T-helper 2 cell treated with Interferon-gamma antibody and Interleukin-4, amounts not matched to agents 100 ng/mL and 5 ng/mL, for 36 hours (primary cell): Measurements from ENCODE around the gene CBLL1. TPM values are rescaled to one million over a fixed set of nuclear protein-coding genes. Genes with fewer than 3 reads are reported as not detected.

Source experiments
- intact Hi-C: fragments of 100-400 bp; cut with micrococcal nuclease; formaldehyde crosslinking; loops from one replicate; pipeline ENCODE4 v1.15.1; 2023
- total RNA-seq: library from RNA; stranded (reverse); gene quantifications from 2 replicates; pipeline ENCODE4 v1.2.3, GENCODE V29; 2022

Gene CBLL1, protein sequence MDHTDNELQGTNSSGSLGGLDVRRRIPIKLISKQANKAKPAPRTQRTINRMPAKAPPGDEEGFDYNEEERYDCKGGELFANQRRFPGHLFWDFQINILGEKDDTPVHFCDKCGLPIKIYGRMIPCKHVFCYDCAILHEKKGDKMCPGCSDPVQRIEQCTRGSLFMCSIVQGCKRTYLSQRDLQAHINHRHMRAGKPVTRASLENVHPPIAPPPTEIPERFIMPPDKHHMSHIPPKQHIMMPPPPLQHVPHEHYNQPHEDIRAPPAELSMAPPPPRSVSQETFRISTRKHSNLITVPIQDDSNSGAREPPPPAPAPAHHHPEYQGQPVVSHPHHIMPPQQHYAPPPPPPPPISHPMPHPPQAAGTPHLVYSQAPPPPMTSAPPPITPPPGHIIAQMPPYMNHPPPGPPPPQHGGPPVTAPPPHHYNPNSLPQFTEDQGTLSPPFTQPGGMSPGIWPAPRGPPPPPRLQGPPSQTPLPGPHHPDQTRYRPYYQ
- 46.3 and 48.1 TPM in 2 replicates for total RNA-seq

DNA sequence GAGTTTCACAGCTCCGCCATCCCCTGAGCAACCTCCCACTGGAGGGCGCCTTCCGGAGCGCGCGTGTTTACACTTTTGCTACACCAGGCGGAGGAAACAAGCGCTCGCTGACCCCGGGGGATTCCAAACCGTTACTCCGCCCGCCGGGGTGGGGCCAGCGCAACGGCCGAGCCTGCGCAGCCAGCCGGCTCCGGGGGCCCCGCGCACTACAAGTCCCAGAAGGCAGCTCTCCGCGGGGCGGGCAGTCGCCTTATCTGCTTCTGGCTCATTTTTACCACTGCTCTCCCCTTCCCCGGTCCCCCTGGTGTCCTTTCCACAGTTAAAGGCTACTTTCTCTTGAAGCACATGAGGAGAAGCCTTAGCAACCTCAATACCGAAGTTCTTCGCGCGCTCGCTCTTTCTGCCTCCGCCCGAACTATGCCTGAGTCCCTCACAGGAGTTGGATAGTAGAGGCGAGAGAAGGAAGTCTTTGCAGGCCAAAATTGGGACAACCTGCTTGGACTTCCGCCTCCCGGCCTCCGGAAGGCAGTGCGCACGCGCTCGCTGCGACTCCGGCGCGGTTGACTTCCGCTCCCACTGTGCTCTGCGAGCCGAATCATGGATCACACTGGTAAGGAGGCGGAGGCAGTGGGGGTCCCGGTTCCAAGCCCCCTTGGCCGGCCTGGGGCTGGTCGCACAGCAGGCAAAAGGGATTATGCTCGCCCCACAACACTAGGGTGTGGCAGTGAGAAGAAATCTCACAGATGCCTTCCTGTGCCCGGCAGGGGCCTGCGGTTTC is at the start of gene CBLL1:
Gene CBLL1, plus strand, starts transcription at position 576 of the 778 bp plus-strand sequence. Its CDS starts 22 bp downstream, at position 598.
- intact Hi-C loops: loop anchor here (1.0 to 10.0 kb wide), 13 partner anchors 83 to 1459 kb away; partner anchors contain the start of genes BCAP29, CCDC71L, COG5 and DLD

DNA sequence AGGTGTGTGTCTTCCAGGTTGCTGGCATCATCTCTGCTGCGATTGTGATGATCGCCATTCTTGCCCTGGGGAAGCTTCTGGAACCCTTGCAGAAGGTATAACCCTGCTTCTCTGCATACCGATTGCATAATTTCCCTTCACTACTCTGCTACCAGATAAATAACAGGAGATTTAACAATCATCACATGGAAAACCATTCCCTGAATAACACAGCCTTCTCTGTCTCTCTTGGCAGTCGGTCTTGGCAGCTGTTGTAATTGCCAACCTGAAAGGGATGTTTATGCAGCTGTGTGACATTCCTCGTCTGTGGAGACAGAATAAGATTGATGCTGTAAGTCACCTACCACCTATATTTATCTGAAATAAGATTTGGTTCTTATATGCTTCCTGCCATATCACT is 49.6 kb upstream of the CBLL1 start:
- intact Hi-C loops: no loop called here

DNA sequence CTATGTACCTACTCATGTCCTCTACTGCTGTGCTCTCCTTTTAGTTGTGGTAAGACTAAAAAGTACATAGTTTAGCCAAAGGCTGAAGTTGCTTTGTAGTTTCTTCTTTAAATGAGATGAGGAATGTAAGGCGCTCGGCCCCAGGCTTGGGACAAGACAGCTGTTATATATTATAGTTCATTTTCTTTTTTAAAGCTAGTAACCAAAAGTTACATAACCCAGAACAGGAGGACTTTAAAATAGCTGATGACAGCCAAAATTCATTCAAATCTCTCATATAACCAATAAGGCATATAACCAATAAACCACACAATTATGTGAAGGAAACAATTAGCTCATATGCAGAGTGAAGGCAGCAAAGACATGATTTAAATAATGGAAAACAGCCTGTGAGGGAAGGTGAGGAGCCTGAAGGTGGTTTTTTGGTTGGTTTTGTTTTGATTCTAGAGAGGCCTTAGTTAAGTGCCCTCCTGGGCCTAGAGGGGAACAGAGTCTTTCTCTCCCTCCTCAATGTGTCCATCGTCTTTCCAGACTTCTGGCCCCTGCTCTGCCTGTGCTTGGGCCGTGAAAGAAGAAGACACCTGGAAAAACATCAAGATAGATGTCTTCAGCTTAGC is 47.5 kb upstream of the CBLL1 start:
- intact Hi-C loops: no loop called here

DNA sequence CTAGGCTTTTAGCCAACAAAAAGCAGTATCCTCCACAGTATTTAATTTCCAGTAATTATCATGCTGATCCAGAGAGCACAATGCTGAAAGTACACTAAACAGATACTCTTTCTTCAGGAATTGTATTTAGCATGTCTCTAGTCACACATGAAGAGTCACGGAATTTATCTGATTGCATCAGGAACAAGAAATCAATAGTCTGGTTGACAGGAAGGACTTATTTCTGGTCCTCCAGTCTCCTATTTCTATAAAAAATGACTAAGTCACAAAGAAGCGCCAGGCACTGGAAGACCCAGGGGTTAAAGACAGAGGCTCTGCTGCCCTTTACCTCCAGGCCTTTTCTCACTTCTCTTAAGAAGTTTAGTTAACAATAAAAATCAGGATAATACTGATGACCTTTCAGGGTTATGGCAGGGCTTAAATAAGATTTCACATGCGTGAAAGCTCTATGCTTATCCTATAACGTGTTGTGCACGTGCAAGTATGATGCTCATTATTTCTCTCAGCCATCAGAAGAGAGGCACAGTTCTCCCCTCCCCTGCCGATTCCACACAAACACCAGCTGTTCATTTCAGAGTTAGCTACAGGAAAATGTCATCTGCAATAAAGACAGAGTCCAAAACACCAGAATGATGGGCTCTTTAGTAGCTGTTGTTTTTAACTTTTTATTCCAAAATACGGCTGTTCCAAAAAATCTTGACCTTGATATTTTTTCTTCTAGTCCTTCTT is 46.5 kb upstream of the CBLL1 start:
- intact Hi-C loops: no loop called here

DNA sequence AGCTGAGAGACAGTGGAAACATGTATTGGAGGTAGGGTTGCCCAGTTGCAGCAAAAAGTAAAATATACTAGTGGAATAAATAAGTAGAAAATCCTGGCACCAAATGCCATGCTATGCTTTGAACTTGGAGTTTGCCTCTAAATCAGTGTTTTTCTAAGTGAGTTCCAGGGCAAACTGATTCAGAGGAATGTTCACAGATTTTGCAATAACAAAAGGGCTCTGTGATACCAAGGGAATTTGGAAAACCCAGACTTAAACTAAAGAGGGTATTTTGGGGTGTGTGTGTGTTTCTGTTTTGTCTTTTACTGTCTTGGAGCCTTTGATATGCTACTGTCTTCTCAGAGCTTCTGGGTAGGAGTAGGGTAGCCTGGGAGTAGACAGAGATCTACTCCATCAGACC is 43.4 kb upstream of the CBLL1 start:
- intact Hi-C loops: no loop called here

DNA sequence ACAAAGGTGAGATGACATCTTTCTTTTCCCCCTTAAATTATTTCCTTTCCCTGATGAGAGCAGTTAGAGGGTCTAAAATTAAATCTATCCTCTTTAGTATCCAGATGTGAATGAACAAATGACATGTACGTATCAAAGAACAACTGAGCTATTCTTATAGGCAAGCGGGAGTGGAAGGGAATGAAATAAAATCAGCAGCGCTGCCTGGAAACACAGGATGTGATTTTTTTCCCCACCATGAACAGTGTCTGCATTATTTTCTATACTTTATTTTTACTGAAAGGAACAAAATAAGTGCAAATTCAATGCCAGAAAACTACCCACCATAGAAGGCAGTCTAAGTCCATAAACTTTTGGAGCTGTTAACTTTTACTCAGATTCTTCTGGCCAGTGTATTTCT is 42.8 kb upstream of the CBLL1 start:
- intact Hi-C loops: no loop called here

DNA sequence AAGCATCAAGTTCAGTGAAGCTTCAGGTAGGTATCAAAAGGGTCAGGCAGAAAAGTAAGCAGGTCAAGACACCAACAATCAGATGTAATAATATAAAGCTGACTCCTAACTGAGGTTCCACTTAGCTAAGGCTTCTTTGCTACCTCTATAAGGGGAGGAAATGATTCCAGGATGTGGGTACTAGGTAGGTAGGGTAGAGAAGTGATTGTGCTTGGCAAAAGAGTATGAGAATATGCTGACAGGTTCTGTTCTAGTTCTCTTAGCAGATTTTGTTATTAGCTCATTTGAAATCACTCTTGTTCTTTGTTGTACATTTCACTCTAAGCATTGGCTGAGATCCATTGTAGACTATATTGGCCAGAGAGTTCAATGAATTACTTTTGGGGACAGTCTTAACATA is 40.7 kb upstream of the CBLL1 start:
- intact Hi-C loops: no loop called here

DNA sequence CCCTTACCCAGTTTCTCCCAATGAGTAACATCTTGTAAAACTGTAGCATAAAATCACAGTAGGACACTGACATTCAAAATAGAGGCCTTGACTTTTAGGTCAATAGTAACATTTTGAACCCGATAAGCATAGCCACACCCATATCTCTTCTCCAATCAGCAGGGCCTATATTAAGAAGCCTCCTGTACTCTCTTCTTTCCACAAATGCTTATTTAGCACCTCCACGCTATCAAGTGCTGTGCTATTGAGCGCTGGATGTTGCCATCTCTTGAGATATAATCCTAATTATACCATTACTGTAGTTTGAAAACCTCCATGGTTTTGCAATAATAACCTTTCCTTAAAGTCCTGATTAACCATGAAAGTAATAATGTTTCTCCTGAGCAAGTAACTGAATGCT is 40.1 kb upstream of the CBLL1 start:
- intact Hi-C loops: no loop called here

DNA sequence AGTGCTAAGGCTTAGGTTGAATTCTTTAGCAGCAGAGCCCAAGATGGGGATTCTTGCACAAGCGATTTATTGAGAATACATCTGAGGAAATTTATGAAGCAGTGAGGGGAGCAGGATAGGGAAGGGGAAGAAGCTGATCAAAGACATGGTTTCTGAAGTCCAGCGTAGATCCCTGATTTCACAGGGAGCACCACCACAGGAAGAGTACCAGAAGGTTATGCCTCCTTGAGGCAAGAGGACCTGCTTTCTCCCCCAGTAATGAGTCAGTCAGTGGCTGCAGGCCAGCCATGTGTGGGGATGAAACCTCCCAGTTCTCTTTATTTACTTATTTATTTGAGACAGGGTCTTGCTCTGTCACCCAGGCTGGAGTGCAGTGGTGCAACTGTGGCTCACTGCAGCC is 35.0 kb upstream of the CBLL1 start:
- intact Hi-C loops: no loop called here

DNA sequence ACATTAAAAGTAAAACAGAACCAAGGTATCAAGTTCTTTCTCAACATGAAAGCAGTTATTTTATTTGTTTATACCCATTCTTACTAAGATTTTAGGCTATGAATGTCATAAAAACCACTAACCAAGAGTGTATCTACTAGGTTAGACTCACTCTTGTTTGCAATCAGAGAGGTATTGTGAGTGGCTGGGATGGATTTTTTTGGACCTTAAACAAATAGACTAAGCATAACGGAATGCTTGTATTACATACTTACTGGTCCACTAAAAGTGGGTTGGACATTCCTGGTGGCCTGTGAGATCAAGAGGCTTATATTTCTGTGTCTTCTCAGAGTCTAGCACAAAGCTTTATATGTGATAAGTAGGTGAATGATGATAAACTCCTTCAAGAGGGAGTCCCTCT is 32.6 kb upstream of the CBLL1 start:
- intact Hi-C loops: no loop called here

DNA sequence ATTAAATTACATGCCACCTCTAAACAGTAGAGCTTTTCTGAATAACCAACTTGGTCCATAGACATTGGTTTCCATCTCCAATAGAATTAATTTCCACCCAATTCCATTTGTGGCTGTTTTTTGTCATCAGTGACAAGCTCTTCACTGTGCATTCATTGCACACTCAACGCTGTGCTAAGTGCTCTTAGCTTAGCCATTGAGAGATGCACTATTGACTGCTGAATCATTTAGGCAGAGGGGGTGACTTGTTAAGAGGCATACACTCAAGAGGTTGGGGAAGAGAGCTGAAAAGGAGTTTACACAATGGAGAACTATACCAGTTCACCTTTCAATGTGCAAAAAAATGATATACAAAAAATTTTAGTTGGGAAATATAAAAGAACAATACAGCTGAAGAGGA is 31.9 kb upstream of the CBLL1 start:
- intact Hi-C loops: no loop called here

DNA sequence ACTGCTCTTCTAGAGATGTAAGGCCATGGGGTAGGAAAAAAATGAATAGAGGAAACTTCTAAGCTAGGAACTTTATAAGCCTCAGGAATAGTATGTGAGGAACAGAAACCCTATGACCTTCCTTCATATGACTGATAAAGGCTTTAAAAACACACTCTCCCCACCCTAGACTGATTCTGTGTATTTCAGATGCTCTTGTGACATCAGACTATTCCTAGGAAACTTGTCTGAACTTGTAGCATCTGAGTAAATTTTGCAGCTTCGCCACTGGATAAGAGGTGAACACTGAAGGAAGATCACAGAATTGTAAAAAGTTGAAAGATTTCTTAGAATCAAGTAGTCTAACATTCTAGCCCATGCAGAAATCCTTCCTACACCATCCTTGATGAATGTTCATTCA is 31.0 kb upstream of the CBLL1 start:
- intact Hi-C loops: no loop called here

DNA sequence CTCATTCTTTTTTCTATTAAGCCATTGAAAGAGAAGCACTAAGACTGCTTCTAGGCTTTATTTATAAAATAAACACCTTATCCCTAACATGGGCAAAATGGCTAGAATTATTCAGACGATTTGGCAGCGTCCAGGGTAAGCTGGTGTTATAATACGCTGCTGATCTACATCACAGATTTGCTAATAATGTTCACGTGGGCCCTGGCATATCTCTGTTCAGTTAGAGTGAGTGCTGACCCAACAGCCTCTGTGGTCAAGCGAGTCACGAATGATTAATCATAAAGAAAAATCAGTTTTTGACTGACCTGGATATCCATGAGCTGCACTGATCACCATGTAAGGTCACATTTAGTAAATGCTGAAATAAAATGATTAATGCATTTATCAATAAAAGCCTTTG is 28.4 kb upstream of the CBLL1 start:
- intact Hi-C loops: no loop called here

DNA sequence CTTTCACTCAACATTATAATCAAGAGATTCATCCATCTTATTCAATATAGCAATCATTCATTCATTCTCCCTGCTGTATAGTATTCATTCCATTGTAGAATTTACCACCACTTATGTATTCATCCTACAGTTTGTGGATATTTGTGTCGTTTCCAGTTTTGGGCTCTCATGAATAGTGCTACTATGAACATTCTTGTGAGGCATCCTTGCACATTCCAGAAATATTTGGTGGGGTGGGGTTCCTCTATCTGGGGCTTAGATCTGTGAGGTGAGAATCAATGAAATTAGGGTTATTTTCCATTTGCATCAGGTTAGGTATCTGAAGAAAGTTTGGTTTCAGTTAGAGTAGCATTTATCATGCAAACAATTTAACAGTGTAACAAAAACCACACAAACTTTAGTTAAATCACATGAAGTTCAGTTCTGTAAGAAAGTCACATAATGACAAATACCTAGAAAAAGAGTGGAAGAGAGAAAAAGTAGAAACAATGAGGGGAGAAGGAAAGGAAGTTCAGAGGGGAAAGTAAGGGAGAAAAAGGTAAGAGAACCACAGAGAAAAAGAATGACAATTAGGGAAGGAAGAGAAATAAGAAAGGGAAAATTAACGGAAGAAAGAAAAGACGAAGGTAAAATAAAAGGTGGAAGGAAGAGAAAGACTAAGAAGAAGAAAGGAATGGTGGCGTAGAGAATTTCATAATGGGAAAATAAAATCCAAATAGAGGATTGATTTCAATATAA is 25.3 kb upstream of the CBLL1 start:
- intact Hi-C loops: no loop called here

DNA sequence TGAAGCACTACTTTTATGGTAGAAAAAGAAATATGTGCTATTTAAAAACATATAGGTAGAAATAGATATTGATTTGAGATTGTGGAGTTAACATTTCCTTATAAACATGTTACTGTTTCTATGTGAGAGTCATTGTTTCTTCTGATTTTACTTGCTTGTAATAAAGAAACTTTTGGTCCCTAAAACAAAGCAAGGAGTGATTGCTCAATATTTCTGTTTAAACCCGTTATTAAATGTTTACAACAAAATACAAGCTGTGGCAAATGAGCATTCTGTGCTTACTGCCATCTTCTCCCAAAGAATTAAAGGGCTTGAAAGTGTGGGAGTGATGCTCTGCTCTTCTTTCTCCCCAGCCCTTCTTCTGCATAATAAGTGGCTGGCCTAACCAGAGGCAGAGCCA is 22.7 kb upstream of the CBLL1 start:
- intact Hi-C loops: no loop called here

DNA sequence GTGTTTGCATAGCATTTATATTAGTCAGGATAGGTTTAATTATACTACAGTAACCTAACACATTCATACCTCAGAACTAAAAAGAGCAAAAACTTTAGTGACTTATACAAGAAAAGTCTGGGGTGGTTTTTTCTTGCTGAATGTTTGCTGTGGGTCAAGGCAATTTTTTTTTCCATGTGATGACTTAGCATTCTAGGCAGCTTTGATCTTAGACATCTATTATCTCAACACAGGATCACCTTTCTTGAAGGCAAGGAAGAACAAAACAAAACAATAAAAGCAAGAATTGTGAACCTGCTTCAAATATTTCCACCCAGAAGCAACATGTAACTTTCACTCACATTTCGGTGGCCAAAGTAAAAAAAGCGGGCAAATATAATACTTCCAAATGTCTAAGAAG is 20.7 kb upstream of the CBLL1 start:
- intact Hi-C loops: no loop called here

DNA sequence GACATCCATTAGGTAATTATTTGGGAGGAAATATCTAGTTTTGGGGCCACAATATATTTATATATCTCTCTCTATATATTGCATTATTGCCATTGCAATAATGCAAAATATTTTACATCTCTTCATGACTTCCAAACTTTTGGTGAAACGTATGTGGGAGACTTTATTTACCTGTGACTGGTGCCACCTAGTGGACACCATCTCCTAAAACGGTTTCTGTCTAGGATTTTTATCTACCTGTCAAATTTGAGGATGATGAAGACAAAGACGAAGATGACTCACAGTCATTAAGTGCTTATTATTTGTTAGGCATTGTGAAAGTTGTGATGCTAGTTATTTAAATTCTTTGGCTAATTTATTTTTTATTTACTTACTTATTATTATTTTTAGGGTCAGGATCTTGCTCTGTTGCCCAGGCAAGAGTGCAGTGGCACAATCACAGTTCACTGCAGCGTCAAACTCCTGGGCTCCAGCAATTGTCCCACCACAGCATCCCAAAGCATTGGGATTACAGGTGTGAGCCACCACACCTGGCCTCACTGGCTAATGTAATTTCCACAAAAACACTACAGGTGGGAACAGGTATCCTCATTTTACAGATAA is 18.7 kb upstream of the CBLL1 start:
- intact Hi-C loops: loop anchor here (1.0 to 5.0 kb wide), 4 partner anchors 68 to 262 kb away; partner anchors contain the start of gene BCAP29

DNA sequence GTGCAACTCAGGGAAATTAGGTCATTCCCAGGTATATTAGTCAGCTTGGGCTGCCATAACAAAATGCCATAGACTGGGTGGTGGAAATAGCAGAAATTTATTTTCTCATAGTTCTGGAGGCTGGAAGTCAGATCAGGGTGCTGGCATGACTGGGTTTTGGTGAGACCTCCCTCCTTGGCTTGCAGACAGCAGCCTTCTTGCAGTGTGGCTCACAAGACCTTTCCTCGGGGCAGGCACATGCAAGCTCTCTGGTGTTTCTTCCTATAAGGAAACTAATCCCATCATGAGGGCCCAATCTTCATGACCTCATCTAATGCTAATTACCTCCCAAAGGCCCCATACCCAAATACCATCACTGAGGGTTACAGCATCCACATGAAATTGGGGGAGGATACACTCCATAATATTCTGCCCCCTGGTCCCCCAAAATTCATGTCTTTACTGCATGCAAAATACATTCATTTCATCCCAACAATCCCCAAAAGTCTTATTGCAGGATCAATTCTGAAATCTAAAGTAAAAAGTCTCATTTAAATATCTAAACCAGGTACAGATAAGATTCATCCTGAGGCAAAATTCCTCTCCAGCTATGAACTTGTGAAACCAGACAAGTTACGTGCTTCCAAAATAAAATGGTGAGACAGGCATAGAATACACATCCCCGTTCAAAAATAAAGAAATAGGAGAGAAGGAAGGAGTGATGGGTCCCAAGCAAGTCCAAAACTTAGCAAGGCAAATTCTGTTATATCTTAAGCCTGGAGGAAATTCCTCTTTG is 17.4 kb upstream of the CBLL1 start:
- intact Hi-C loops: loop anchor here (2.0 to 5.0 kb wide), 3 partner anchors 69 to 524 kb away; partner anchors contain the start of gene BCAP29

DNA sequence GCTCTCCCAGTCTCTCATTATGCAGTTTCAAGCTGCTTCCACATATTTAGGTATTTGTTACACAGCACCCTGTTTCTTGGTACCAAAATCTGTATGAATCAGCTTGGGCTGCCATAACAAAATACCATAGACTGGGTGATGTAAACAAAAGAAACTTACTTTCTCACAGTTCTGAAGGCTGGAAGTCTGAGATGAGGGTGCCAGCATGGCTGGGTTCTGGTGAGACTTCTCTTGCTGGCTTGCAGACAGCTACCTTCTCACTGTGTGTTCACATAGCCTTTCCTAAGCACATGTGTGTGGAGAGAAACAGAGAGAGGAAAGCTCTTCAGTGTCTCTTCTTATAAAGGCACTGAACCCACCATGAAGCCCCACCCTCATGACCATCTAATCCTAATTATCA is 15.7 kb upstream of the CBLL1 start:
- intact Hi-C loops: loop anchor here (5.0 kb wide), 2 partner anchors 71 to 146 kb away; partner anchors contain the start of gene BCAP29
